HG03565 (cell line): ENCODE data around the gene RELL1.
"Not testable (repeated sequence)": the region's sequence is repeated elsewhere in the genome, so short reads cannot be mapped to it uniquely, and the experiment has no call there.

Experiments used
- ATAC-seq: cut with Tn5 transposase; IDR thresholded peaks from one replicate; pipeline ENCODE4 v1.9.1; 2021; ENCODE audit warnings: mild to moderate bottlenecking, moderate library complexity; ENCODE audit not compliant: unreplicated experiment

RELL1 gene

DNA sequence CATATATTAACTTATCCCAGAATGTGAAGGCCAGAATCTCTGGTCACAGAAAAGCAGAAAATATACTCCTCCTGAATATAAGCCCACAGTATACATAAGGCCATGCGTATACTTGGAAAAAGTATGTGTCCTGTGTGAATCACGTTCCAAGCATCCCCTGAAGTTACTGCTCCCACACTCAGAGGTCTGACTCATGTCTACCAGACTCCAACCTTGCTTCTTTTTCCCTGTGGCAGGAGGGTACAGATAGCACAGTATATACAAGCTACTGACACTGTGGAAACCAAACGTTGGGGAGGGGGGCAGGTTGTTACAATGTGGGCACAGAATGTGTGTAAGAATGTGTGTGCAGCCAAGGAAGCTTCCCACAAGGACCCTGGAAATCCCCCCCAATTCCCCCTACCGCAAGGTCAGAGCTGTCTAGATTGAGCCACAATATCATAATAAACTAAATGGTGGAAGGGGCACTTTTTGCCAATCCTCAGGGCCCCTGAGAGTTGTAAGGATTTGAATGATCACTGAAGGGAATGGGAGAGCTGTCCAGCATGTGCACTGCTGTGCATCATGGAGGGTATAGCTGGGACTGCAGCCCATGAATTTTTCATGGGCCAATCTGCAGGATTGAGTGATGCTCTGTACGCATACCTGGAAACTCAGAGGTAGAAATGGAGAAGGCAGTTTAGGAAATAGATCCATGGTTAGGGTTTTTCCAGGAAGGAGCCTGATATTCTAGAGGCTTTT is 7.4 kb upstream of the RELL1 start:
- no peak for ATAC-seq

DNA sequence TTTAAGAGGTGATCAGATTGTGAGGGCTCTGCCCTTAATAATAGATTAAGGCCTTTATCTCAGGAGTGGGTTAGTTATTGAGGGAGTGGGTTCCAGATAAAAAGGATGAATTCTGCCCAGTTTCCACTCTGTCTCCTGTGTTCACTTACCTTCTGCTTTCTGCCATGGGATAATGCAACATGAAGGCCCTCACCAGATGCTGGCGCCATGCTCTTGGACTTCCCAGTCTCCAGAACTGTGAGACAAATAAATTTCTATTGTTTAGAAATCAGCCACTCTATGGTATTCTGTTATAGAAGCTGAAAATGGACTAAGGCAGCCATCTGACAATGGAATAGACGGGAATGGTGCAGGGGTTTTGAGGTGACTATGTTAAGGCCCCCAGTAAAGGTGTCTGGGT is 6.9 kb upstream of the RELL1 start:
- no peak for ATAC-seq

GRCh38 chr4:37690976-37691375 is 4.8 kb upstream of the RELL1 start:
- ATAC-seq: no peak

GRCh38 chr4:37689353-37690095 is 3.3 kb upstream of the RELL1 start:
- ATAC-seq: no peak

- no peak for ATAC-seq
Observed at GRCh38 chr4:37687681-37688080, 1.5 kb upstream of the RELL1 start.

- ATAC-seq: no peak
Observed at GRCh38 chr4:37687194-37687562, 1.0 kb upstream of the RELL1 start.

GRCh38 chr4:37685823-37686372 is 278 bp downstream of the RELL1 start:
- peak; percentile 1 for ATAC-seq

GRCh38 chr4:37685161-37685822 is 884 bp downstream of the RELL1 start:
- no peak for ATAC-seq

- no peak for ATAC-seq
Observed at GRCh38 chr4:37684154-37684553, 2.0 kb downstream of the RELL1 start.

GRCh38 chr4:37682701-37683401 is 3.3 kb downstream of the RELL1 start:
- no peak for ATAC-seq

- no peak for ATAC-seq
Observed at GRCh38 chr4:37680089-37680488, 6.1 kb downstream of the RELL1 start.

DNA sequence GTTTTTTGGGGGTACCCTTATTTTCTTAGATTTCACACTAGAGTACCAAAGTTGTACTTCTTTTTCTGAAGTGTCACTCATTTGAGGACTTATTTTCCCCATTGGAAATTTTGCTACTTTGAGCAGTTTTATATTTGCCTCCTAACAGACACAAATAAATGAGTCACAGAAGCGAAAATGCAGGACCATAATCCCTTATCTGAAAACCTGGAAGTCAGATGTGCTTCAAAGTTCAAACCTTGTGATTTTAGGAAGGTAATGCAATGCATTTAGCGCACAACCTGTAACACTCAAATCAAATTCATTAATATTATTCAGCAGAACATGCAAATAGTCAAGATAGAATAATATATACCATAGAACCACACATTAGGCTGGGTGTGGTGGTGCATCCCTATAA is 6.9 kb downstream of the RELL1 start:
- ATAC-seq: no peak

- ATAC-seq: no peak
Observed at GRCh38 chr4:37678624-37679023, 7.6 kb downstream of the RELL1 start.

DNA sequence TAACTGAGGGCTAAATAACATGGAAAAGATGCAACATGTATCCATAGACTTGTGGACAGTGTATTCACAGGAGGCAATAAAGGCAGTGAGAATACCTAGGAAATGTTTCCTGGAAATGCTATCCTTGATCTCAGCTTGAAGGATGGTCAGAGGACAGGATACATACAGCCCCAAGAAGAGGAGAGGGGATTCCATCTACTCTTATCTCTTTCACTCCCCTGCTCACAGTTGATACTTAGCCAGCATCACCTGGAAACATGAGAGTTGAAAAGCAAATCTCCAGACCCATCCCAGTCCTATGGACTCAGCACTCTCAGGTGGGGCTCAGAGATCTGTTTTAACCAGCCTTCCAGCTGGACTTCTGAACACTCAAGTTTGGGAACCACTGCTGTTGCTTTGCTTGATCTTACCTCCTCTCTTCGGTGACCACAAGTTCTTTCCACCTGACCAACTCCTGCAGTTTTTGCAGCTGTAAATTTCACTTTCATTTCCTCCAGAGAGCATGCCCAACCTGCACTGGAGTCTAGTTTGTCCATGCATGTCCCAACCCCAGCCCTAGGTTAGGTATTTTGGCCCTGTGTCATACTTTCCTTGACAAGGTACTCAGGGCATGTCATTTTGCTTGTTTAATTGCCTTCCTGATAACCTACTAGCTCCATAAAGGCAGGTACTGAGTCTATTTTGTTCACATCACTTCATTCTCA is 10.4 kb downstream of the RELL1 start:
- peak; percentile 92 for ATAC-seq

DNA sequence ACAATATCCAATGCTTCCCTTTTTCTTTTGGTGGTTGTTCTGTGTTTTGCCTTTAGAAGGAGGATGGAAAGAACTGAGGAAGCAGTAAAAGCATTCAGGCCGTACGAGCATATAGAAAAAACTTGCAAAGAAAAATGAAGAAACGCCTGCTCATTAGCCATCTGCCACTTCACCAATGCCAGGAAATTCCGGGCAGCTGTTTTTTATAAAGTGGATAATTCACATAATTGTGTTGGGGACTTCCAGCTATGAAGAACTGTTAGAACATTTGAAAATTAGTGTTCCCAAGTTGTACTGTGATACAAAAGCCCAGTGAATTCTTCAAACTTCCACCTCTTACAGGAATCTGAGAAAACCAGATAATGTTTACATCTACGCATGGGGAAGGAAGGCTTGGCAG is 11.7 kb downstream of the RELL1 start:
- no peak for ATAC-seq

DNA sequence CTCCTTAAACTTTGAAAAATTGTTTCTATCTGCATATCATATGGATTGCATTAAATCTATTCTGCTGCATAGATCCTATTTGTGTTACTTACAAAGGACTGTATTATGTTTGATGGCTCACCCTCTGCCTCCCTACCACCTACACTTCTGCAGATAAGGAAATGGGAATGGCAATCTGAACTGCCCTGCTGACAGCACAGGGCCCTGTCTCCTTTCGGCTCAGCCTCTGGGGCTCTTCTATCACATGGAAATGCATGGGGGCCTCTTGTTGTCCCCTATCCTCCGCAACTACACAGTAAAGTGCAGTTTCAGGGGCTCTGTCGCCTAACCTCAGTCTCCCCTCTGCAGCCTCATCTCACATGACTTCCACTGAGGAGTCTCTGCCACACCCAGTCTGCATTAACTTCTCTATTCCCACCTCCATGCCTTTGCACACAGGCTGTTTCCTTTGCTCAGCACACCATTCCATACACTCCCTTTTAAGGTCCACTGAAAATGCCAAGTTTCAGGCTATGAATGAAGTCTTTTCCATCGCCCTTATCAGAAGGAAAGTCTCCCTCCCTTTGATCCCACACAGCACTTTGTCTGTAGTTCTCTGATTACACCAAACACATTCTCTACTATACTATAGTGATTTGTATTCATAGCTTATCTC is 12.5 kb downstream of the RELL1 start:
- ATAC-seq: no peak

DNA sequence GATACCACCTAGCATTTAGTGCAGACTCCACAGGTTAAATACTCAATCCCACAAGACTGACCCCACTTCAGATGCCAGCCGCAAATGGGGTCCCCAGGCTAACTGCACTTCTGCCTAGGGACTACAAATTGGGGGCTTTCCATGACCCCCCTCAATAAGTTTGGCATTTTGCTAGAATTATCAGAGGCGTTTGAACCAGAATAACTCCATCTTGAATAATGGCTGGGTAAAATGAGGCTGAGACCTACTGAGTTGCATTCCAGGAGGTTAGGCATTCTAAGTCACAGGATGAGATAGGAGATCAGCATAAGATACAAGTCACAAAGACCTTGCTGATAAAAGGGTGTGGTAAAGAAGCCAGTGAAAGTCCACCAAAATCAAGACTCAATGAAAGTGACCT is 15.1 kb downstream of the RELL1 start:
- ATAC-seq: no peak

GRCh38 chr4:37670249-37670648 is 15.9 kb downstream of the RELL1 start:
- ATAC-seq: no peak

- ATAC-seq: not testable (repeated sequence)
Observed at GRCh38 chr4:37669124-37669523, 17.1 kb downstream of the RELL1 start.
